GM12891 (cell line): Measurements from ENCODE around the gene ASTN2.

Experiments used
- DNase-seq: peaks from one replicate; pipeline ENCODE4 v3.0.0; 2011; ENCODE audit warnings: low spot score; ENCODE audit not compliant: insufficient read length
- FAIRE-seq: peaks from 2 replicates; lab custom pipeline; 2011; peaks lifted over from hg19 to GRCh38; lab: Jason Lieb, UNC
- PAX5 ChIP-seq: IDR thresholded peaks from 2 replicates; pipeline ENCODE4 v1.6.1; 2011; ENCODE audit warnings: low read length, moderate library complexity, mild to moderate bottlenecking; ENCODE audit not compliant: insufficient read depth, severe bottlenecking
- POLR2A ChIP-seq: IDR thresholded peaks from 2 replicates; pipeline ENCODE4 v1.6.1; 2011; ENCODE audit warnings: low read depth, low read length, control low read depth
- POLR2AphosphoS5 ChIP-seq: IDR thresholded peaks from 2 replicates; pipeline ENCODE4 v1.6.1; 2011; ENCODE audit warnings: low read depth, low read length, control low read depth
- POU2F2 ChIP-seq: IDR thresholded peaks from 2 replicates; pipeline ENCODE4 v1.6.1; 2011; ENCODE audit warnings: low read depth, mild to moderate bottlenecking, control low read depth, low read length, moderate library complexity
- SPI1 ChIP-seq: IDR thresholded peaks from 2 replicates; pipeline ENCODE4 v1.6.1; 2011; ENCODE audit warnings: low read depth, low read length, control low read depth
- TAF1 ChIP-seq: IDR thresholded peaks from 2 replicates; pipeline ENCODE4 v1.6.1; 2011; ENCODE audit warnings: low read depth, low read length, control low read depth

ASTN2 gene

GRCh38 chr9:116483622-116484491, 931.0 kb downstream of the ASTN2 start:
- TF ChIP-seq POLR2AphosphoS5, result no peak
- TF ChIP-seq PAX5, result no peak
- TF ChIP-seq TAF1, result no peak
- no peak for TF ChIP-seq POLR2A
- DNase-seq (no peak), FAIRE-seq (no peak)

- TF ChIP-seq SPI1 (no peak), TAF1 (no peak), POLR2AphosphoS5 (no peak), PAX5 (no peak), POU2F2 (no peak)
- DNase-seq, result no peak
- no peak for FAIRE-seq
These were observed 932.1 kb downstream of the ASTN2 start for GRCh38 chr9:116482740-116483139.

GRCh38 chr9:116480700-116481099, 934.2 kb downstream of the ASTN2 start:
- no peak for DNase-seq
- no peak for FAIRE-seq
- TF ChIP-seq POLR2AphosphoS5 (no peak), POLR2A (no peak), POU2F2 (no peak), SPI1 (no peak)

- TF ChIP-seq SPI1 (no peak), POLR2AphosphoS5 (no peak), POLR2A (no peak), TAF1 (no peak), PAX5 (no peak), POU2F2 (no peak)
- DNase-seq (no peak), FAIRE-seq (no peak)
These were observed 934.9 kb downstream of the ASTN2 start for GRCh38 chr9:116479967-116480366.

- DNase-seq (no peak), FAIRE-seq (no peak)
- no peak for TF ChIP-seq PAX5
- TF ChIP-seq POLR2AphosphoS5, result no peak
- no peak for TF ChIP-seq SPI1
- TF ChIP-seq TAF1, result no peak
- no peak for TF ChIP-seq POU2F2
- no peak for TF ChIP-seq POLR2A
These were observed 935.8 kb downstream of the ASTN2 start for GRCh38 chr9:116479056-116479544.

- FAIRE-seq (no peak), DNase-seq (no peak)
These were observed 937.2 kb downstream of the ASTN2 start for GRCh38 chr9:116477584-116478141.

GRCh38 chr9:116476935-116477381, 937.9 kb downstream of the ASTN2 start:
- FAIRE-seq (no peak), DNase-seq (no peak)
- TF ChIP-seq TAF1, result no peak
- TF ChIP-seq POU2F2, result no peak
- TF ChIP-seq POLR2AphosphoS5, result no peak
- no peak for TF ChIP-seq PAX5
- TF ChIP-seq SPI1, result no peak
- no peak for TF ChIP-seq POLR2A

More at GRCh38 chr9:116477584-116478141, 937.2 kb downstream of the ASTN2 start:
- no peak for TF ChIP-seq POLR2AphosphoS5
- no peak for TF ChIP-seq PAX5
- TF ChIP-seq POLR2A, result no peak
- TF ChIP-seq SPI1, result no peak
- TF ChIP-seq POU2F2, result no peak
- TF ChIP-seq TAF1, result no peak

GRCh38 chr9:116476002-116476401, 938.9 kb downstream of the ASTN2 start:
- TF ChIP-seq TAF1 (no peak), POU2F2 (no peak), PAX5 (no peak), POLR2AphosphoS5 (no peak), POLR2A (no peak), SPI1 (no peak)
- DNase-seq (no peak), FAIRE-seq (no peak)

- no peak for DNase-seq
- TF ChIP-seq TAF1 (no peak), POLR2AphosphoS5 (no peak), POLR2A (no peak), PAX5 (no peak), SPI1 (no peak), POU2F2 (no peak)
- FAIRE-seq, result no peak
These were observed 939.7 kb downstream of the ASTN2 start for GRCh38 chr9:116475201-116475600.
